ENCODE results near the gene COPS9. TPM values are rescaled to one million over a fixed set of nuclear protein-coding genes. Genes with fewer than 3 reads are reported as not detected.

The COPS9 gene
- total RNA-seq, 2 experiments from 2014 or later = 155 to 158 TPM

GRCh38 chr2:240146627-240147278, 10.6 kb upstream of the COPS9 start:
- Mint-ChIP-seq H3K36me3 (no peaks in the 10 kb centered on the region), H3K27ac (no peak overlapping the region)

GRCh38 chr2:240146141-240146561, 10.0 kb upstream of the COPS9 start:
- DNase-seq = no peak
- H3K36me3 Mint-ChIP-seq = no peaks in the 10 kb centered on the region
- H3K27ac Mint-ChIP-seq = no peak overlapping the region
- H3K9me3 Mint-ChIP-seq = no peaks in the 10 kb centered on the region
- no peak overlapping the region for H3K4me3 Mint-ChIP-seq
- H3K4me1 Mint-ChIP-seq = no peaks in the 10 kb centered on the region
- H3K27me3 Mint-ChIP-seq = peaks cover 8% of the 10 kb centered on the region

More at GRCh38 chr2:240146627-240147278, 10.6 kb upstream of the COPS9 start:
- H3K27me3 Mint-ChIP-seq = peaks cover 13% of the 10 kb centered on the region
- no peaks in the 10 kb centered on the region for H3K9me3 Mint-ChIP-seq
- H3K4me3 Mint-ChIP-seq = no peak overlapping the region
- H3K4me1 Mint-ChIP-seq = no peaks in the 10 kb centered on the region
- no peak for DNase-seq

GRCh38 chr2:240145461-240145860, 9.4 kb upstream of the COPS9 start:
- no peak overlapping the region for H3K4me3 Mint-ChIP-seq
- no peaks in the 10 kb centered on the region for H3K4me1 Mint-ChIP-seq
- H3K27me3 Mint-ChIP-seq = peaks cover 8% of the 10 kb centered on the region
- DNase-seq = no peak
- H3K9me3 Mint-ChIP-seq = no peaks in the 10 kb centered on the region
- H3K36me3 Mint-ChIP-seq = no peaks in the 10 kb centered on the region
- no peak overlapping the region for H3K27ac Mint-ChIP-seq

- Mint-ChIP-seq H3K27ac (no peak overlapping the region), H3K4me3 (no peak overlapping the region), H3K27me3 (peaks cover 3% of the 10 kb centered on the region), H3K4me1 (no peaks in the 10 kb centered on the region), H3K36me3 (no peaks in the 10 kb centered on the region), H3K9me3 (no peaks in the 10 kb centered on the region)
- DNase-seq = no peak
Measured at GRCh38 chr2:240144649-240145261, 8.7 kb upstream of the COPS9 start.

- H3K4me1 Mint-ChIP-seq = no peaks in the 10 kb centered on the region
- H3K27me3 Mint-ChIP-seq = peaks cover 3% of the 10 kb centered on the region
- H3K36me3 Mint-ChIP-seq = no peaks in the 10 kb centered on the region
- no peak overlapping the region for H3K27ac Mint-ChIP-seq
- peak; percentile 78 for DNase-seq
- no peaks in the 10 kb centered on the region for H3K9me3 Mint-ChIP-seq
- no peak overlapping the region for H3K4me3 Mint-ChIP-seq
Measured at GRCh38 chr2:240143801-240144648, 7.9 kb upstream of the COPS9 start.

GRCh38 chr2:240143276-240143675, 7.2 kb upstream of the COPS9 start:
- no peaks in the 10 kb centered on the region for H3K36me3 Mint-ChIP-seq
- no peaks in the 10 kb centered on the region for H3K9me3 Mint-ChIP-seq
- no peak overlapping the region for H3K4me3 Mint-ChIP-seq
- peaks cover 3% of the 10 kb centered on the region for H3K27me3 Mint-ChIP-seq
- H3K4me1 Mint-ChIP-seq = no peaks in the 10 kb centered on the region
- DNase-seq = no peak
- no peak overlapping the region for H3K27ac Mint-ChIP-seq

GRCh38 chr2:240142859-240143258, 6.8 kb upstream of the COPS9 start:
- Mint-ChIP-seq H3K4me1 (no peaks in the 10 kb centered on the region), H3K9me3 (no peaks in the 10 kb centered on the region), H3K27me3 (peaks cover 3% of the 10 kb centered on the region), H3K27ac (no peak overlapping the region), H3K36me3 (no peaks in the 10 kb centered on the region), H3K4me3 (no peak overlapping the region)
- DNase-seq = no peak

- no peak for DNase-seq
- Mint-ChIP-seq H3K4me3 (no peak overlapping the region), H3K27me3 (peaks cover 3% of the 10 kb centered on the region), H3K36me3 (no peaks in the 10 kb centered on the region), H3K27ac (no peak overlapping the region), H3K4me1 (peaks cover 2% of the 10 kb centered on the region), H3K9me3 (no peaks in the 10 kb centered on the region)
Measured at GRCh38 chr2:240142256-240142775, 6.2 kb upstream of the COPS9 start.

- peaks cover 3% of the 10 kb centered on the region for H3K27me3 Mint-ChIP-seq
- no peaks in the 10 kb centered on the region for H3K36me3 Mint-ChIP-seq
- H3K4me3 Mint-ChIP-seq = no peak overlapping the region
- H3K27ac Mint-ChIP-seq = no peak overlapping the region
- peaks cover 7% of the 10 kb centered on the region for H3K4me1 Mint-ChIP-seq
- no peak for DNase-seq
- no peaks in the 10 kb centered on the region for H3K9me3 Mint-ChIP-seq
Measured at GRCh38 chr2:240141736-240142135, 5.6 kb upstream of the COPS9 start.

GRCh38 chr2:240140920-240141319, 4.8 kb upstream of the COPS9 start:
- H3K36me3 Mint-ChIP-seq = no peaks in the 10 kb centered on the region
- H3K4me3 Mint-ChIP-seq = no peak overlapping the region
- no peaks in the 10 kb centered on the region for H3K9me3 Mint-ChIP-seq
- H3K27ac Mint-ChIP-seq = no peak overlapping the region
- peaks cover 3% of the 10 kb centered on the region for H3K27me3 Mint-ChIP-seq
- no peak for DNase-seq
- H3K4me1 Mint-ChIP-seq = peaks cover 7% of the 10 kb centered on the region

GRCh38 chr2:240140511-240140910, 4.4 kb upstream of the COPS9 start, which contains the start of gene OTOS:
TSS of gene OTOS (minus strand) at chr2:240140658. CDS start at chr2:240140326, 332 bp downstream.
- peaks cover 3% of the 10 kb centered on the region for H3K27me3 Mint-ChIP-seq
- H3K4me3 Mint-ChIP-seq = no peak within 1 kb of the TSS
- no peak within 1 kb of the TSS for H3K27ac Mint-ChIP-seq
- no peak for DNase-seq
- no peaks in the 10 kb centered on the region for H3K36me3 Mint-ChIP-seq
- H3K4me1 Mint-ChIP-seq = peaks cover 9% of the 10 kb centered on the region
- H3K9me3 Mint-ChIP-seq = no peaks in the 10 kb centered on the region

GRCh38 chr2:240139666-240140393, 3.7 kb upstream of the COPS9 start:
- Mint-ChIP-seq H3K36me3 (peaks cover 5% of the 10 kb centered on the region), H3K4me1 (peaks cover 16% of the 10 kb centered on the region), H3K27me3 (peaks cover 3% of the 10 kb centered on the region), H3K27ac (no peak overlapping the region), H3K9me3 (no peaks in the 10 kb centered on the region), H3K4me3 (no peak overlapping the region)
- DNase-seq = no peak

GRCh38 chr2:240139011-240139441, 2.9 kb upstream of the COPS9 start:
- no peaks in the 10 kb centered on the region for H3K27me3 Mint-ChIP-seq
- no peak overlapping the region for H3K4me3 Mint-ChIP-seq
- peaks cover 5% of the 10 kb centered on the region for H3K36me3 Mint-ChIP-seq
- no peaks in the 10 kb centered on the region for H3K9me3 Mint-ChIP-seq
- no peak overlapping the region for H3K27ac Mint-ChIP-seq
- DNase-seq = no peak
- H3K4me1 Mint-ChIP-seq = peaks cover 24% of the 10 kb centered on the region

GRCh38 chr2:240138254-240138984, 2.3 kb upstream of the COPS9 start:
- no peak for DNase-seq
- H3K4me3 Mint-ChIP-seq = no peak overlapping the region
- no peak overlapping the region for H3K27ac Mint-ChIP-seq
- no peaks in the 10 kb centered on the region for H3K27me3 Mint-ChIP-seq
- H3K36me3 Mint-ChIP-seq = peaks cover 6% of the 10 kb centered on the region
- H3K9me3 Mint-ChIP-seq = no peaks in the 10 kb centered on the region
- H3K4me1 Mint-ChIP-seq = peaks cover 25% of the 10 kb centered on the region

Measured in activated naive CD8-positive, alpha-beta T cell treated with anti-CD3 and anti-CD28 coated beads for 36 hours (primary cell).